ENCODE data around the gene TAAR9.

- no peak for TF ChIP-seq POLR2AphosphoS5 (IDR thresholded peaks at IDR 0.05)
- no peak for TF ChIP-seq CTCF (IDR thresholded peaks at IDR 0.05)
- no peak for TF ChIP-seq EP300 (IDR thresholded peaks at IDR 0.05; ENCODE audit: low read depth)
- TF ChIP-seq POLR2A (IDR thresholded peaks at IDR 0.05): no peak
These were observed 30.5 kb downstream of the TAAR9 start for GRCh38 chr6:132568611-132569010.

Measured in transverse colon (tissue), 4 donors.